Measurements from ENCODE around the gene ZNF556.

The ZNF556 gene

GRCh38 chr19:2837430-2837829 lies 29.7 kb upstream of the ZNF556 start:
- no peak overlapping the region for H3K4me3 ChIP-seq (replicated peaks; ENCODE audit: insufficient read depth, low read length)
- H3K27me3 ChIP-seq (ENCODE audit: insufficient read depth, poor library complexity, severe bottlenecking) = no peaks in the 10 kb centered on the region
- no peak for TF ChIP-seq REST (IDR thresholded peaks at IDR 0.05; ENCODE audit: insufficient replicate concordance, low read depth)
- TF ChIP-seq, protein P1, sequence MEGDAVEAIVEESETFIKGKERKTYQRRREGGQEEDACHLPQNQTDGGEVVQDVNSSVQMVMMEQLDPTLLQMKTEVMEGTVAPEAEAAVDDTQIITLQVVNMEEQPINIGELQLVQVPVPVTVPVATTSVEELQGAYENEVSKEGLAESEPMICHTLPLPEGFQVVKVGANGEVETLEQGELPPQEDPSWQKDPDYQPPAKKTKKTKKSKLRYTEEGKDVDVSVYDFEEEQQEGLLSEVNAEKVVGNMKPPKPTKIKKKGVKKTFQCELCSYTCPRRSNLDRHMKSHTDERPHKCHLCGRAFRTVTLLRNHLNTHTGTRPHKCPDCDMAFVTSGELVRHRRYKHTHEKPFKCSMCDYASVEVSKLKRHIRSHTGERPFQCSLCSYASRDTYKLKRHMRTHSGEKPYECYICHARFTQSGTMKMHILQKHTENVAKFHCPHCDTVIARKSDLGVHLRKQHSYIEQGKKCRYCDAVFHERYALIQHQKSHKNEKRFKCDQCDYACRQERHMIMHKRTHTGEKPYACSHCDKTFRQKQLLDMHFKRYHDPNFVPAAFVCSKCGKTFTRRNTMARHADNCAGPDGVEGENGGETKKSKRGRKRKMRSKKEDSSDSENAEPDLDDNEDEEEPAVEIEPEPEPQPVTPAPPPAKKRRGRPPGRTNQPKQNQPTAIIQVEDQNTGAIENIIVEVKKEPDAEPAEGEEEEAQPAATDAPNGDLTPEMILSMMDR (IDR thresholded peaks at IDR 0.05; ENCODE audit: insufficient read depth, low read length) = no peak
- TF ChIP-seq SPI1 (IDR thresholded peaks at IDR 0.05; ENCODE audit: borderline replicate concordance, low read depth) = no peak

GRCh38 chr19:2840794-2841791 lies 26.0 kb upstream of the ZNF556 start, which contains the start of gene ZNF555:
Gene ZNF555 (plus strand): TSS chr19:2841475. CDS start chr19:2841573, 98 bp downstream.
- no peak for TF ChIP-seq POLR2AphosphoS5 (IDR thresholded peaks at IDR 0.05; ENCODE audit: low read depth)
- no peak for TF ChIP-seq REST (IDR thresholded peaks at IDR 0.05; ENCODE audit: insufficient replicate concordance, low read depth)
- TF ChIP-seq SPI1 (IDR thresholded peaks at IDR 0.05; ENCODE audit: borderline replicate concordance, low read depth) = no peak
- TF ChIP-seq GABPA (IDR thresholded peaks at IDR 0.05; ENCODE audit: low read depth) = no peak
- TF ChIP-seq, protein P1 (IDR thresholded peaks at IDR 0.05; ENCODE audit: insufficient read depth, low read length) = no peak
- Histone ChIP-seq H3K4me3 (replicated peaks; ENCODE audit: insufficient read depth, low read length) (peak within 1 kb of the TSS; percentile 43), H3K27me3 (ENCODE audit: insufficient read depth, poor library complexity, severe bottlenecking) (no peaks in the 10 kb centered on the region), H3K27ac (replicated peaks) (peak within 1 kb of the TSS; percentile 86)
- peak; percentile 82 to 98 for DNase-seq (ENCODE audit: low read depth in 1 of 2, low spot score in 1 of 2)

More at GRCh38 chr19:2837430-2837829, 29.7 kb upstream of the ZNF556 start:
- no peak overlapping the region for H3K27ac ChIP-seq (replicated peaks)
- no peak for DNase-seq (ENCODE audit: low read depth in 1 of 2, low spot score in 1 of 2)

DNA sequence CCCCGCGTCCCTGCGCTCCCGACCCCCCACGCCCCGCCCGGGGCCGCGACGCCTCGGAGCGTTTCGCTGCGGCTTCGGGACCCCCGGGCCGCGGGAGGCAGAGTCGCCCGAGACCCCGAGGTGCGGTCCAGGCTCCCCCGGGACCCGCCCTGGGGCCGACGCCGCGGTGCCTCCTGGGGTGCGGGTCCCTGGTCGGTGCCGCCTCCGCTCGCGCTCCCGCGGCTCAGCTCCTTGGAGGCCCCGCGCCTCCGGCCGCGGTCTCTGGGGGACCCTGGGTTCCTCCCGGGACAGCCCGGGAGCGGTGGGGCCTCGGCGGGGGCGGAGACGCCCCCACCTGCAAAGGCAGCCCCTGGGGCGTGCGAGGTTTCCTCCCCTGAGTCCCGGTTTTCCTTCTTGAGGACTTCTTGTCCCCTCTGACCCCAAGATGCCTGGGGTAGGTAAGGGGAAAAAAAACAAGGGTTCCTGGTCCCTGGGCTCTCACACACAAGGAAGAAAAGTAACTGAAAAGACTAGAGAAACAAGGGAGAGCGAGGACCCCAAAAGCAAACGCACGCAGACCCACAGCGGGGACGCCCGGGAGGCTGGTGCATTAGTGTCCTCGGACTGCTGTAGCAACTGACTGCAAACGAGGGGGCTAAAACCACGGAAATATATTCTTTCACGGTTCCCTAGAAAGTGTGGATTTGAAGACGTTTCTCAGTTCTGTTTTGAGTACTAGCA lies 25.1 kb upstream of the ZNF556 start:
- DNase-seq (ENCODE audit: low read depth in 1 of 2, low spot score in 1 of 2) = no peak
- no peaks in the 10 kb centered on the region for H3K27me3 ChIP-seq (ENCODE audit: insufficient read depth, poor library complexity, severe bottlenecking)
- no peak overlapping the region for H3K27ac ChIP-seq (replicated peaks)
- H3K4me3 ChIP-seq (replicated peaks; ENCODE audit: insufficient read depth, low read length) = peak overlapping the region; percentile 43
- TF ChIP-seq POLR2AphosphoS5 (IDR thresholded peaks at IDR 0.05; ENCODE audit: low read depth) (no peak), REST (IDR thresholded peaks at IDR 0.05; ENCODE audit: insufficient replicate concordance, low read depth) (no peak), SPI1 (IDR thresholded peaks at IDR 0.05; ENCODE audit: borderline replicate concordance, low read depth) (no peak), GABPA (IDR thresholded peaks at IDR 0.05; ENCODE audit: low read depth) (no peak)

Data from HL-60 (cell line).